ENCODE results near the gene BEAN1.
"Not testable (repeated sequence)": the region's sequence is repeated elsewhere in the genome, so short reads cannot be mapped to it uniquely, and the experiment has no call there.

The BEAN1 gene

GRCh38 chr16:66508914-66509496 lies 81.9 kb downstream of the BEAN1 start:
- DNase-seq (ENCODE audit: low read depth in 2 of 2) = no peak

GRCh38 chr16:66509576-66509975 lies 82.5 kb downstream of the BEAN1 start:
- DNase-seq (ENCODE audit: low read depth in 2 of 2) = no peak

GRCh38 chr16:66510298-66510697 lies 83.2 kb downstream of the BEAN1 start:
- DNase-seq (ENCODE audit: low read depth in 2 of 2) = no peak

- no peak for DNase-seq (ENCODE audit: low read depth in 2 of 2)
Observed at GRCh38 chr16:66510711-66511601, 83.9 kb downstream of the BEAN1 start.

- no peak for DNase-seq (ENCODE audit: low read depth in 2 of 2)
Observed at GRCh38 chr16:66511602-66512271, 84.6 kb downstream of the BEAN1 start.

GRCh38 chr16:66512272-66513110 lies 85.4 kb downstream of the BEAN1 start:
- DNase-seq (ENCODE audit: low read depth in 2 of 2) = no peak

GRCh38 chr16:66513111-66513723 lies 86.1 kb downstream of the BEAN1 start:
- no peak for DNase-seq (ENCODE audit: low read depth in 2 of 2)

- DNase-seq (ENCODE audit: low read depth in 2 of 2) = not testable (repeated sequence)
Observed at GRCh38 chr16:66514391-66514790, 87.3 kb downstream of the BEAN1 start.

GRCh38 chr16:66514980-66515595 lies 88.0 kb downstream of the BEAN1 start:
- not testable (repeated sequence) for DNase-seq (ENCODE audit: low read depth in 2 of 2)

GRCh38 chr16:66515596-66516508 lies 88.8 kb downstream of the BEAN1 start:
- DNase-seq (ENCODE audit: low read depth in 2 of 2) = no peak

- DNase-seq (ENCODE audit: low read depth in 2 of 2) = no peak
Observed at GRCh38 chr16:66516509-66516807, 89.4 kb downstream of the BEAN1 start.

GRCh38 chr16:66516808-66517585 lies 89.9 kb downstream of the BEAN1 start:
- peak; percentile 49 to 50 for DNase-seq (ENCODE audit: low read depth in 2 of 2)

- no peak for DNase-seq (ENCODE audit: low read depth in 2 of 2)
Observed at GRCh38 chr16:66517586-66518263, 90.6 kb downstream of the BEAN1 start.

GRCh38 chr16:66519482-66520373 lies 92.6 kb downstream of the BEAN1 start:
- no peak for DNase-seq (ENCODE audit: low read depth in 2 of 2)

- no peak for DNase-seq (ENCODE audit: low read depth in 2 of 2)
Observed at GRCh38 chr16:66520406-66521170, 93.5 kb downstream of the BEAN1 start.

GRCh38 chr16:66521252-66521713 lies 94.2 kb downstream of the BEAN1 start:
- DNase-seq (ENCODE audit: low read depth in 2 of 2) = no peak
